HG02588 (cell line): ENCODE results near the gene ZNF865.

Source experiments
- ATAC-seq: cut with Tn5 transposase; IDR thresholded peaks from one replicate; pipeline ENCODE4 v1.9.1; 2021; ENCODE audit warnings: mild to moderate bottlenecking, moderate library complexity; ENCODE audit not compliant: unreplicated experiment

The ZNF865 gene

GRCh38 chr19:55643887-55644176 lies 38.4 kb downstream of the ZNF865 start:
- no peak for ATAC-seq

- ATAC-seq = no peak
Measured at GRCh38 chr19:55644191-55644833, 38.9 kb downstream of the ZNF865 start.

- no peak for ATAC-seq
Measured at GRCh38 chr19:55644842-55645511, 39.5 kb downstream of the ZNF865 start.

GRCh38 chr19:55645512-55645881 lies 40.0 kb downstream of the ZNF865 start:
- no peak for ATAC-seq

GRCh38 chr19:55646889-55647731 lies 41.7 kb downstream of the ZNF865 start:
- no peak for ATAC-seq

GRCh38 chr19:55647732-55648584 lies 42.5 kb downstream of the ZNF865 start, which contains the start of gene CCDC106:
CCDC106 (plus strand) TSS chr19:55648212; CDS start chr19:55649047, 835 bp downstream.
- ATAC-seq = no peak

- ATAC-seq = no peak
Measured at GRCh38 chr19:55648585-55649267, 43.3 kb downstream of the ZNF865 start.

- no peak for ATAC-seq
Measured at GRCh38 chr19:55649268-55650125, 44.0 kb downstream of the ZNF865 start.

- ATAC-seq = no peak
Measured at GRCh38 chr19:55650126-55650557, 44.7 kb downstream of the ZNF865 start.

- ATAC-seq = no peak
Measured at GRCh38 chr19:55650602-55651230, 45.3 kb downstream of the ZNF865 start.

- ATAC-seq = no peak
Measured at GRCh38 chr19:55651236-55651635, 45.8 kb downstream of the ZNF865 start.

- no peak for ATAC-seq
Measured at GRCh38 chr19:55652311-55653128, 47.1 kb downstream of the ZNF865 start.

GRCh38 chr19:55653651-55654322 lies 48.3 kb downstream of the ZNF865 start:
- ATAC-seq = peak; percentile 36

- ATAC-seq = peak; percentile 48
Measured at GRCh38 chr19:55654323-55654867, 48.9 kb downstream of the ZNF865 start.

- ATAC-seq = peak; percentile 40
Measured at GRCh38 chr19:55654868-55655647, 49.6 kb downstream of the ZNF865 start, which contains the start of gene U2AF2. U2AF2 (plus strand) TSS chr19:55655035; CDS start chr19:55655105, 70 bp downstream.

GRCh38 chr19:55655648-55656040 lies 50.2 kb downstream of the ZNF865 start:
- ATAC-seq = no peak
